NOMO-1 (cell line): ENCODE measurements around the gene PLEKHG5.
"Not testable (repeated sequence)": the region's sequence is repeated elsewhere in the genome, so short reads cannot be mapped to it uniquely, and the experiment has no call there.

Source experiments
- DNase-seq, 2 experiments: peaks; one replicate each; lab custom pipeline; 2025; ENCODE audit not compliant: unreplicated experiment in 2 of 2; lab: John Stamatoyannopoulos, UW

The PLEKHG5 gene

DNA sequence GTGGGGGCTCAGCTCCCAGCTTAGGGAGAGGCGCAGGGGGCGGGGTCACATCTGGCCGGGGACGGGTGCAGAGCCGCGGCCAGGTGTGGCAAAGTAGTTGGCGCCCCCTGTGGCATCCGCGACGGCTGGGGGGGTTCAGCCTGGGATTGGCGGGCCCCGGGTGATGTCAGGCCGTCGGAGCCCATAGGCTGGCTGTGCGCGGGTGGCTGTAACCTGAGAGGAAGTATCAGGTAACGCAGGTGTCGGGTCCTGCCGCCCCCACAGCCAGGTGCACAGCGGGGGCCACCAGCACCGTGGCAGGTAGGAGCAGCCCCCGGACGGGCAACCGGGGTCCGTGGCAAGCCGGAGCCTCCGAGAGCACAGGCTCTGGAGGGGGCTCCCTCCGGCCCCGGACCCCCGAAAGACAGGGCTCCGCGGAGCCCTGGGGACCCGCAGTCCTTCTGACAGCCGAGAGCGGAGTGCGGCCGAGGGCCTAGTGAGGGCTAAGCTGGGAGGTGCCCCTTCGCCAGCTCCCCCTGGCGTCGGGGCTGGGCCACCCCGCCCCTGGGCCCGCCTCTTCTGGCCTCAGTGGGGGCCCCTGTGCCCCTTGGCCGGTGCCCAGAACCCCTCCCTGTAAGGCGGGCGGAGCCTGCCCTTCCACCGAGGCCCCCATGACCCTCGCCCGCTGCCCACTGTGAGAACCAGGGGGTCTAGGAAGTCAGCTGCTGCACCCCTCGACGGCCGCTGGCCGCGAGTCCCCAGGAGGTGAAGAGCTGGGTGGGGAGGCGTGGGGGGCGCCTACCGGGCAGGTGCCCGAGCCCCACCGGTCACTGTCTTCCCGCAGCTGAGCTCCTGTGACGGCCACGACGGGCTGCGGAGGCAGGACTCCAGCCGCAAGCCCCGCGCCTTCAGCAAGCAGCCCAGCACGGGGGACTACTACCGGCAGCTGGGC, 43.4 kb downstream of the PLEKHG5 start:
- DNase-seq = no peak

DNA sequence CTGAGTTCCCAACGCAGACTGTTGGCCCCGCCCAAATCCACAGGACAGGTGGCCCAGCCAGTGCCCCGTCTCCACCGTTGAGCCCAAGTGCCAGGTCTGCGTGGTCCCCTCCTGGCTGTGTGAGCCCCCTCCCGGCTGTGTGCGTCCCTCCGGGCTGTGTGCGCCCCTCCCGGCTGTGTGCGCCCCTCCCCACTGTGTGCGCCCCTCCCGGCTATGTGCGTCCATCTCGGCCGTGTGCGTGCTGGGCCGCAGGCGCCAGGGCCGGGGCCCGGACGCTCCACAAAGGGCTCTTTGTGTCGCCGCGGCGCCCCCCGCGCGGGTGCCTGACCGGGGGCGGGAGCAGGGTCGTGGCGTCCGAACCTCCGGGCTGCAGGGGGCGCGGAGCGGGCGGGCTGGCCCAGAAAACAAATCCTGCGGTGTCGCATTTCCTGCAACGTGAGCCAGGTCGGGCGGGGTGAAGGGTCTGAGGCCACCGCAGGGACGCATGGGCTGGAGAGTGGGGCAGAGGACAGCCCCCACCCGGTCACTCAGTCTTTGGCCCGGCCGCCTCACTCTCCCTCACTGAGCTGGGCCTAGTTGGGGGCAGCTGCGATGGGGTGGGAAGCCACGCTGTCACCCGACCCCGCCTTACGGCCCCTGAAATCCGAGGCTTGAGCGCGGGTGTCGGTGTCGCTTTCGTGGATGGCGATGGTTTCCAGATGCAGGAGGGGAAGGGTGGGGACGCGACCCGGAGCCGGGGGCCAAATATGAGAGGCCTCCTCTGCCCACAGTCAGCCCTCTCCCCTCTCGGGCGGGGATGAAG, 44.2 kb downstream of the PLEKHG5 start:
- no peak for DNase-seq

- no peak for DNase-seq
These were observed 44.8 kb downstream of the PLEKHG5 start for GRCh38 chr1:6446665-6447015.

DNA sequence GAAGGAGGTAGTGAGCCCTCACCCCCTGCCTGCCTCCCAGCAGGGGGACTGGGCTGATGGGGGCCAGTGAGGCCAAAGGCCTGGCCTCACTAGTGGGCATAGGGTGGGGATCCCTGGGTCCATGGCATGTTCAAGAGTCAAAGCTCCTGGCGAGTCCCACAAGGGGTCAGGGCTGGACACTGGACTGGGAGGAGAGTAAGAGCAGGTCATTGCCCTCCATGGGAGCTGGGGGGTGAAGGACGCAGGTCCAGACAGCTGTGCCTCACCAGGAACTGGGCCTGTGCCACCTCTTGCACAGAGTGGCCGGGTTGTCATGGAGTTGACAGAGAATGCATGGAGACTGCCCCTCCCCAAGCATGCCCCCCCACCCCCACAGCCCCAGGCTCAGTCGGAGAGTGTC, 45.5 kb downstream of the PLEKHG5 start:
- DNase-seq = not testable (repeated sequence)

- DNase-seq = no peak
These were observed 46.3 kb downstream of the PLEKHG5 start for GRCh38 chr1:6445062-6445763.

DNA sequence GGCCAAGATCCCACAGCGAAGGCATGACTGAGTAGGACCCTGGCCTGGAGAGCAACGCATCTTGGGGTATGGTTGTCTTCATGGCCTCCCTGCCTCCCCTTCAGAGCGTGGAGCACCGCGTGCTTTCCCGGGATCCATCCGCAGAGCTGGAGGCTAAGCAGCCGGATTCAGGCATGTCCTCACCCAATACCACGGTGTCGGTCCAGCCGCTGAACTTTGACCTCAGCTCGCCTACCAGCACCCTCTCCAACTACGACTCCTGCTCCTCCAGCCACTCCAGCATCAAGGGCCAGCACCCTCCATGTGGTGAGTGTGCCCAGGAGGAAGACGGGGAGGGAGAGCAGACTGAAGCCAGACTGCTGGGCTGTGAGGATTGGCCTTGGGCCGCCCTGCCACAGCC, 47.1 kb downstream of the PLEKHG5 start:
- DNase-seq = no peak

GRCh38 chr1:6443339-6444115, 47.9 kb downstream of the PLEKHG5 start:
- no peak for DNase-seq

- no peak for DNase-seq
These were observed 49.9 kb downstream of the PLEKHG5 start for GRCh38 chr1:6441586-6441985.

GRCh38 chr1:6440198-6441126, 51.0 kb downstream of the PLEKHG5 start:
- DNase-seq = peak in 1 of 2 experiments; percentile 29

DNA sequence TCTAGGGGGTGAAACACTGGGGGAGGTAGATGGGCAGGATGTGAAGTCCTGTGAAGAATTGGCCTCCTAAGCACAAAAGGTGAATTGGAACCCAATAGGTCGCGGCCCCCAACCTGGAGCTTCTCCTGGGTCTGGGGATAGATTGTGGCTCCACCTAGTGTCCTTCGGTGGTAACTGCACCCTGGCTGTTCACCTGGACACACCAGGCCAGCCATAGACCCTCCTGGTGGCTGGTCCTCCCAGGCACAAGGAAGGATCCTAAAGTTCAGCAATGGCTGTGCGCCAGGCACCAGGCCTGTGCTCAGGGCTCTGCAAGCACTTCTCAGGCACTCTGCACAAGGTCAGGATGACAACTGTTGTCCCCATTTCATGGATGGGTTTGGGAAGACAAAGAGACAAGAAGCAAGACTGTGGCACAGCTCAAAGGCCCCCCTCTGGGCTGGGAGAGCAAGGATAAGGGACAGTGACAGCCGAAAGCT, 53.4 kb downstream of the PLEKHG5 start:
- DNase-seq = peak in 1 of 2 experiments; percentile 31

DNA sequence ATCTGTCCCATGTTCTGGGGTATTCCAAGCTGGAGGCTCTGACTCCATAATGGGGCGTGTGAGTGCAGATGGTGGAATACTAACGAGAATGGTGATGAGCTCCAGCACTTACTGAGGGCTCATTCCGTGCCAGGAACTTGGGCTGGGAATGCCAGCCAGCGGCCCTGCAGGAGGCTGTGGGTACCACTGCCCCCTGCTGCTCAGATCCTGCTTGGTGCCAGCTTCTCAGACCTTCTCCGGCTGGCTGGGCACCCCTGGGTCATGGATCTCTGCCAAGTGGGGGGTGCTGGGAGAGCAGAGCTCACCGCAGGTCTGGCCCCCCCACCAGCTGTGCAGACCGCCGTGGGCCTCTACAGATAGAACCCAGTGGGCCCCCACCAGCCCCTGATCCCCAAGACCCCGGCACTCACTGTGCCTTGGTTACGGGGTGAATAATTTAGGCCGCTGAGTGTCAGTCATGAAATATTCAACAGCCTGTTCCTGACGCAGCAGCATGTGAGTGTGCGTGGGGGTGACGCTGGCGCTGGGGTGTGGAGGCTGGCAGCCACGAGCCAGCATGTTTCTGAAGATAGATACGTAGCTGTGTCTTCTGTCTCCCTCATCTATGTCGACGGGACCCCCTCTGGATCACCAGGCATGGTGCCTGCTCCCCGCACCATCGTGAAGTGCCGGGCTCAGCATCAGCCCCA, 54.3 kb downstream of the PLEKHG5 start:
- DNase-seq = not testable (repeated sequence)

- DNase-seq = not testable (repeated sequence)
These were observed 55.2 kb downstream of the PLEKHG5 start for GRCh38 chr1:6436277-6436676.

GRCh38 chr1:6435547-6435946, 55.9 kb downstream of the PLEKHG5 start:
- no peak for DNase-seq

- DNase-seq = no peak
These were observed 56.3 kb downstream of the PLEKHG5 start for GRCh38 chr1:6435129-6435528.

DNA sequence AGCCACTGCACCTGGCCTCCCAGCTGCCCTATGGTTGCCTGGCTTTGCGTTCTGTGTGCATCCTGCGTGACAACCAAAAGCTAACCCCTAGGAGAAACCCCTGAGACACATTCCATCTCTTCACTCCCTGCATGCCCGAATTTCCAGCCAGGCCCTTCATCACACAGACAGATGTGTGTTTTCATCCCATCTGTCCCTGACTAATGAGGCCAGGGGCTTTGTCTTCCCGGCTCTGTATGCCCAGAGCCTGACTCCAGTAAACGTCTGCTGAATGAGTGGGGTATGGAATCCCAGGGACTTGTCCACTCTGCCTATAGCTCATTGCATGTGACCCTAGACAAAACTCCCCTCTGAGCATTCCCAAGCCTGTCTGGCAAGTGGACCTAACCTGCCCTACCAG, 57.3 kb downstream of the PLEKHG5 start:
- no peak for DNase-seq

DNA sequence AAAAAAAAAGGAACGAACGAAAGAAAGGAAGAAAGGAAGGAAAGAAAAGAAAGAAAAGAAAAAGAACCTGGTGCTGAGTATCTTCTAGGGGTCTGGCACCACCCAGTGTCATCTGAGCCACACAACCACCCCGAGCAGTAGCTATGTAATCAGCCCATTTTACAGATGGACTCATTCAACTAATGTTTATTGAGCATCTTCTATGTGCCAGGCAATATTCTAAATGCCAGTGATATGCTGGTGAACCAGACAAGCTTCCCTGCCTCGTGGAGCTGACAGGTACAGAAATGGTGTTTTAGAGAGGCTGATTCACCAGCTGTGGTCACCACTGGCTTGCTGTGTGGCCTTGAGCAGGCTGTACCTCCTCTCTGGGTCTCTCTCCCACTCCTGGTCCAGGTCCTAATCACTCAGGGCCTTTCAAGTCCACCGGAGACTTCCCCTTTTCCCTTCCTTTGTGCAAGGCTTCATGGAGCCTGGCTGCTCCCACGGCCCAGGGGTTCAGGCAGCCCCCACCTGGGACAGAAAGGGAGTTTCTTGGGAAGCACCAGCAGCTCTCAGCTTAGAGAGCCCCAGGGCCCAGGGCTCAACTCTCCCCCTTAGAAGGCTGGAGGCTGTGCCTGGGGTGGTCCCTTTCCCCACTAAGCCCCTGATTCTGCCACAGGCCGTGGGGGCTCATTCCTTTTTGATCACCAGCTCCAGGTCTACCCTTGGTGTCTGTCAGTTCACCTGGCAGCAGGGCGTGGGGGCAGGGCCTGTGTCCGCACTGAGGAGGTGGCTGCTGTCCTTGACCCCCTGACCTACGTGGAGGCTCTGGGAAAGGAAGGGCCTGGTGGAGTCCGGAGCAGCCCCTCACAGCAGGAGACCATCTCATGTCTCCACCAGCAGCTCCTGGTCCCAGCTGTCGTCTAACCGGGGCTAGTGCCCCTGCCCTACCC, 59.6 kb downstream of the PLEKHG5 start:
- DNase-seq = not testable (repeated sequence)

GRCh38 chr1:6429660-6430411, 61.6 kb downstream of the PLEKHG5 start:
- DNase-seq = not testable (repeated sequence)
